Activated naive CD4-positive, alpha-beta T cell treated with anti-CD3 and anti-CD28 coated beads, Interleukin-2, amount 10 ng/mL, durations not matched to agents 7 days and 5 days (primary cell): ENCODE results near the gene ANKRD11.
"Not testable (repeated sequence)": the region's sequence is repeated elsewhere in the genome, so short reads cannot be mapped to it uniquely, and the experiment has no call there.

Experiments
- CTCF ChIA-PET: fragments of 350-600 bp; sonication (Branson Sonifier 250); formaldehyde crosslinking; loops from one replicate; lab custom pipeline; 2021; ENCODE audit warnings: antibody characterized with exemption; lab: Charles Lee
- DNase-seq: peaks from one replicate; pipeline ENCODE4 v3.0.0-alpha.2; 2020
- H3K27ac Mint-ChIP-seq: one replicate; pipeline ENCODE4 v1.8.0; 2021; ENCODE audit warnings: mild to moderate bottlenecking, moderate library complexity, mixed read lengths
- H3K27me3 Mint-ChIP-seq: one replicate; pipeline ENCODE4 v1.8.0; 2021; ENCODE audit warnings: mild to moderate bottlenecking, mixed read lengths
- H3K36me3 Mint-ChIP-seq: one replicate; pipeline ENCODE4 v1.8.0; 2021; ENCODE audit warnings: mixed read lengths
- H3K4me1 Mint-ChIP-seq: one replicate; pipeline ENCODE4 v1.8.0; 2021; ENCODE audit warnings: mixed read lengths
- H3K4me3 Mint-ChIP-seq: one replicate; pipeline ENCODE4 v1.8.0; 2021; ENCODE audit warnings: mild to moderate bottlenecking, moderate library complexity, mixed read lengths
- H3K9me3 Mint-ChIP-seq: one replicate; pipeline ENCODE4 v1.8.0; 2021; ENCODE audit warnings: mixed read lengths

ANKRD11 gene

DNA sequence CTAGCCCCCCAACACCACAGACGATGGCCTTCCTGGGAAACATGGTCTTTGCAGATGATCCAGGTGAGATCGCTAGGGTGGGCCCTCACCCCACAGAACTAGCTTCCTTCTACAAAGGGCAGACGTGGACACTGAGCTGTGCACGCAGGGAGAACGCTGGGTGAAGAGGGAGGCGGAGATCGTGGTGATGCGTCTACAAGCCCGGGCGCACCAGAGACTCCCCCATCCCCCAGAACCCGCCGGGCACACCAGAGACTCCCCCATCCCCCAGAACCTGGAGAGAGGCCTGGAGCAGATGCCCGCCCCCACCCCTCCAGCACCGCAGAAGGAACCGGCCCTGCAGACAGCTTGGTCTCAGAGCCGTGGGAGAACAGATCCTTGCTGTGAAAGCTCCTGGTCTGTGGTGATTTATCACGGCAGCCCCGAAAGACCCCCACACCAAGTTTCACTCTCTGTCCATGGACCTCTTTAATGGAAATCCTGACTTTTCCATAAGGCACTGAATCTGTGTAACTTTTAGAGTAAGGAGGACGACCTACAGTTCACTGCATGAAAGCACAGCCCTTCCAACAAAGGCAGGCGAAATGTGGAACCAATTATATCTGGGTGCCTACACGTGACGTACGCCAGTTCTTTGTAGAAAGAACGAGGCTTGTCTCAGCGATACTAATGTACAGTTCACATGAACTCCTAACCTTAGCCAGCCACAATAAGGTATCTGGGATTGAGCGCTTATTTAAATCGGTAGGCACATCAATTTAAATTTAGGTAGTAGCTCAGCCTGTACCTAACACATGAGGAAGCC is 88.5 kb downstream of the ANKRD11 start:
- H3K27me3 Mint-ChIP-seq, result no peaks in the 10 kb centered on the region
- H3K4me3 Mint-ChIP-seq, result no peak overlapping the region
- H3K27ac Mint-ChIP-seq, result peak overlapping the region; percentile 65
- CTCF ChIA-PET, result no interaction called here
- peaks cover 55% of the 10 kb centered on the region for H3K4me1 Mint-ChIP-seq
- DNase-seq, result no peak
- no peaks in the 10 kb centered on the region for H3K9me3 Mint-ChIP-seq
- H3K36me3 Mint-ChIP-seq, result peaks cover 15% of the 10 kb centered on the region

DNA sequence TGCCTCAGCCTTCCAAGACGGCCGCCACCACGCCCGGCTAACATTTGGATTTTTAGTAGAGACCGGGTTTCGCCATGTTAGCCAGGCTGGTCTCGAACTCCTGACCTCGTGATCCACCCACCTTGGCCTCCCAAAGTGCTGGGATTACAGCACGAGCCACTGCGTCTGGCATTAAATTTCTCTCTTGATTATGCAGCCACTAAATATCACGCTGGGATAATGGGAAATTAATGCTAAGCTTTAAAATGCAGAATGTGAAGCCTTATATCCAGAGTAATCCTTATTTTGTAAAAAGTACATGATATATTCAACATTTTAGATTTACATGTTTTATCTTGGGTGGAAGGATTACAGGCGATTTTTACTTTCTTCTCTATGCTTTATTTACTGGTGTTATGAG is 89.2 kb downstream of the ANKRD11 start:
- H3K4me3 Mint-ChIP-seq, result no peak overlapping the region
- H3K27ac Mint-ChIP-seq, result no peak overlapping the region
- peaks cover 49% of the 10 kb centered on the region for H3K4me1 Mint-ChIP-seq
- H3K27me3 Mint-ChIP-seq, result no peaks in the 10 kb centered on the region
- H3K9me3 Mint-ChIP-seq, result no peaks in the 10 kb centered on the region
- peaks cover 15% of the 10 kb centered on the region for H3K36me3 Mint-ChIP-seq
- CTCF ChIA-PET, result no interaction called here
- DNase-seq, result no peak

DNA sequence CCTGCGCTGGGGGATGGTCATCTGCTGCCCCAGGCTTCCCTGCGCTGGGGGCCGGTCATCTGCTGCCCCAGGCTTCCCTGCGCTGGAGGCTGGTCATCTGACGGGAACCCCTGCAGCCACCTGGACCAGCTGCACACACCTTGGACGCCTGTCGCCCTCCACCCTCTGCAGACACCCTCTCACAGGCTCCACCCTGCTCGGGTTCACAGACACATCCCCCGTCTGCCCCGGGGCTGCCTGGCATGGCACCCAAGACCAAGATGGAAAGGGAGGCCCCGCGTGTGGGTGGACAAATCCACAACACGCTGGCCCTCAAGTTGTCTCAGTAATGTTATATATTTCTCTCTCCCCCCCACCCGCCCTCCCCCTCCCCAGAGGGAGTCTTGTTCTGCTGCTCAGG is 89.6 kb downstream of the ANKRD11 start:
- no peak for DNase-seq
- no peaks in the 10 kb centered on the region for H3K9me3 Mint-ChIP-seq
- H3K27ac Mint-ChIP-seq, result peak overlapping the region; percentile 75
- peaks cover 15% of the 10 kb centered on the region for H3K36me3 Mint-ChIP-seq
- H3K27me3 Mint-ChIP-seq, result no peaks in the 10 kb centered on the region
- no peak overlapping the region for H3K4me3 Mint-ChIP-seq
- H3K4me1 Mint-ChIP-seq, result peaks cover 46% of the 10 kb centered on the region
- CTCF ChIA-PET, result no interaction called here

DNA sequence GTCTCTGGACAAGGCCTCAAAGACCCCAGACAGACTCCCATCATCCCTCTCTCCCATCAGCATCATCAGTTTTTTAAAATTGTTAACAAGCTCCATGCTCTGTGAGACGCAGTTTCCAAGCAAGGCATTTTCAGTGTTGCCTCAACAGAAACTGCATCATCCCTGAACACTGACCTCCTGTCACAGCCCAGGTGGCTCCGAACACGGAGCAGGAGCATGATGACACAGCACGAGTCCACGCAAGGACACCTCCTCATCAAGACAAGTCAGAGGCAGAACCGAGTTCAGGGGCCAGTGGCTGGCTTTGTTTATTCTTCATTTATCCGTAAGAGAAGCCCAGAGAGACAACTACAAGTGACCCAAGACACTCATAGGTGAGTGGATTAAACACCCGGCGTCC is 91.4 kb downstream of the ANKRD11 start:
- Mint-ChIP-seq H3K4me3 (no peak overlapping the region), H3K9me3 (no peaks in the 10 kb centered on the region), H3K4me1 (peaks cover 38% of the 10 kb centered on the region), H3K27me3 (no peaks in the 10 kb centered on the region), H3K27ac (no peak overlapping the region), H3K36me3 (peaks cover 15% of the 10 kb centered on the region)
- DNase-seq, result no peak
- CTCF ChIA-PET, result no interaction called here

DNA sequence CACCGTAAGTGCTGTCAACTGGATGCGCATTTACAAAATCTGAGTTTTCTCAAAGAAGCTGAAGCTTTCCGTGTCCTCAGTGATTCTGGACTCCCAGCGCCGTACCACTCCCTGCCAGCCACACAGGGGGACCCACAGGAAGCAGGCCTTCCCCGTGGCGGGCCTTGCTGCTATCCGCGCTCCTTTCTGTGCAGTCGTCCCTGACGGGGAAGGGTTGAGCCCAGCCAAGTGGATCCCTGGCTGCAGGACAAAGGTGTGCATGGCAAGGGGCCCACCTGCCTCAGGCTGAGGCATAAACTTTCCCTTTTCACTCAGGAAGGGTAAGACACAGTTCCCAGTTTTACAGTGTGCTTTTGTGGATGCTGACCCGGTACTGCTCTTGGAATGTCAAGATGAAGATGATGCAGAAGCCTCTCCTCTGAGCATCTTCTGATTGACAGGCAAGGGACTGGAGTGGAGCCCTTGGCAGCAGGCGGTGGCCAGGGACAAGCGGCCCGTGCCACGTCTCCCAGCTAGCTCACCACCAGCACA is 93.0 kb downstream of the ANKRD11 start:
- H3K4me1 Mint-ChIP-seq, result peaks cover 28% of the 10 kb centered on the region
- H3K9me3 Mint-ChIP-seq, result no peaks in the 10 kb centered on the region
- CTCF ChIA-PET, result no interaction called here
- H3K4me3 Mint-ChIP-seq, result no peak overlapping the region
- H3K27ac Mint-ChIP-seq, result peak overlapping the region; percentile 19
- H3K36me3 Mint-ChIP-seq, result peaks cover 9% of the 10 kb centered on the region
- H3K27me3 Mint-ChIP-seq, result no peaks in the 10 kb centered on the region
- no peak for DNase-seq

DNA sequence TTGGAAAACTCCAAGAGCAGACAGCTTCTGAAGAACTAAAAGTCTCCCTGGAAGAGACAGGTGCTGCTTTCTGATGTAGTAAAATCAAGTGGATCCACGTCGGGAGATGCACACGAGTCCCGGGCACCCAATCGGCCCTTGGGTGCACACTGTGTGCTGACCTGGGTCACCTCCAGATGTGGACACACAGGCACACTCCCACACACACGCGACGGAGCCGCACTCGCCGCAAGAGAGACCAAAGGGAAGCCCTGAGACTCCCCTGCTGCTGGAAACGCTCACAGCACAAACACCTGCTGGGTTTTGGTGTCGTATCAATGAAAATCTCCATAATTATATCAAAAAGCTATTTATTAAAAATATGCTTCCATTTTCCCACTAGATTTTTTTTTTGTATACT is 94.2 kb downstream of the ANKRD11 start:
- H3K36me3 Mint-ChIP-seq, result peaks cover 18% of the 10 kb centered on the region
- H3K27ac Mint-ChIP-seq, result no peak overlapping the region
- H3K4me1 Mint-ChIP-seq, result peaks cover 24% of the 10 kb centered on the region
- no peak overlapping the region for H3K4me3 Mint-ChIP-seq
- DNase-seq, result no peak
- no peaks in the 10 kb centered on the region for H3K27me3 Mint-ChIP-seq
- H3K9me3 Mint-ChIP-seq, result no peaks in the 10 kb centered on the region
- CTCF ChIA-PET, result interaction anchor here (0.6 kb wide), 1 partner anchor 39 kb away, joined by 4 read pairs; no protein-coding TSS in a partner anchor

DNA sequence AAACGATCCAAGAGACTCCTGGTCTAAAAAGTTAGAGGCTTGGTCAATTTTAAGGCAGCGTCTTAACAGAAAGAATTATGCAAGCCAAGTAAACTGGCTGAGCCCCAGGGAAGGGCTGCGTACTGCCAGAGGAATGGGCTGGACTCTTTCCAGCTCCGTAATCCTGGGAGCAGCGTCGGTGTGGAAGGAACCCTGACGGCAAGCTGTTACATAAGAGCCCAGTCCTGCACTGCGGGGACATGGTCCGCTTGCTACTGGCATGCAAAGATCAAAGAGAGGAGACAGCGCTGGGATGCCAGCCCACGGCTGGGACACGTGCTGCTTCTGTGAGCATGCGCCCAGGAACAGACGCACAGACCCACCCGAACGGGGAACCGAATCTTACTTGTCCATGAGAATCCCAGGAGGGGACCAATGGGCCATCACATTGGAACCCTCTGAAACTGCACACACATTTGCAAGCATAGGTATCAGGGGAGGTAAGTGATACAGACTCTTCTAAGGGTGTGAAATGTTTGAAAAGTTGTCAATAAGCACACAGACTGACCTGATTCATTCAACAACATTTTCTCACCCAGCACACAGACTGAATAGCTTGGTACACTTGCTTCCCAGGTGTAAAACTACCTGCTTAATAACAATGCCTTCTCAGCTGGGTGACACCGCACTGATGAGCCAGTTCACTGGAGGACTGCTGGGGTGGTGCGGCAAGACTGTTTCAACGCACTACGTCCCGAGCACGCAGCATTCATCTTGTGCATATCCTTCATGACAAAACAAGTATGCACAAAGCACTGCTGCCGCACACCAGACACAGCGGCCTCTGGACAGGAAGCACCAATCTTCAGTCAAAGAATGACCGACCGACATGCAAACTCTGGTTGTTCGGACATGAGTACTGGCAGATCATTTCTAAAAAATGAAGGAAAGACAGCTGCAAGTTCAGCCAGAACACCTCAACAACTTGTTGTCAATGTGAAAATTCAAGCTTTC is 94.9 kb downstream of the ANKRD11 start:
- Mint-ChIP-seq H3K27me3 (no peaks in the 10 kb centered on the region), H3K36me3 (peaks cover 21% of the 10 kb centered on the region), H3K4me1 (peaks cover 24% of the 10 kb centered on the region), H3K27ac (peak overlapping the region; percentile 33), H3K9me3 (no peaks in the 10 kb centered on the region), H3K4me3 (no peak overlapping the region)
- CTCF ChIA-PET, result interaction anchor here (0.6 kb wide), 1 partner anchor 38 kb away, joined by 4 read pairs; no protein-coding TSS in a partner anchor
- no peak for DNase-seq

DNA sequence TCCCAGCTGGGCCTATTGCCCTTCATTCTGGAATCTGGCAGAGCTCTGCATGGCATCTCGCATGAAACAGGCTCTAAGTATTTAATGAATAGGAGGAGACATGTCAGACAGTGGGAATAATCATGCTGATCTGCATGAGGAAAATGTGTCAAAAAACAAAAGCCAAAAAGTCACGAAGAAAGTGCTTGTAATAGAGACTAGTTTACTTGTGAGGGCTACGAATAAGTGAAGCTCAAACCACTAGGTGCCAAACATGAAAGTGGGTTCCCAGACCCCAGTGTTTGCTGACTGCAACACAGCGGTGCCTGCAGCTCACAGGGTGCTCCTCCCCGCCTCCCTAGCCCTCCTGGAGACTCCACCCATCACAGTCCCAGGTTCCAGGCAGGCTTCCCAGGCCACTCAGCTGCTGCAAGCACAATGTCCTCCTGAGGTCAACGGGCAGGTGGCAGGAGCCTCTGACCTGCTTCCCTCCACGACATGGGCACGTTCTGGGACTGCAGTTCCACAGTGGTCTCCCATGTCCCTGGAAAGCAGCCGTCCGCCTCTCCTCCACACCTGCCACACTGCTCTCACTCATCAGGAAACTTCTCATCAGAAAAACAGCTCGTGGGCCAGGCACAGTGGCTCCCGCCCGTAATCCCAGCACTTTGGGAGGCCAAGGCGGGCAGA is 96.5 kb downstream of the ANKRD11 start:
- Mint-ChIP-seq H3K27ac (no peak overlapping the region), H3K36me3 (peaks cover 25% of the 10 kb centered on the region), H3K27me3 (no peaks in the 10 kb centered on the region), H3K4me1 (peaks cover 26% of the 10 kb centered on the region), H3K9me3 (no peaks in the 10 kb centered on the region), H3K4me3 (no peak overlapping the region)
- CTCF ChIA-PET, result interaction anchor here (0.9 to 1.0 kb wide), 2 partner anchors 27 to 53 kb away, joined by 3 read pairs; no protein-coding TSS in a partner anchor
- DNase-seq, result no peak

DNA sequence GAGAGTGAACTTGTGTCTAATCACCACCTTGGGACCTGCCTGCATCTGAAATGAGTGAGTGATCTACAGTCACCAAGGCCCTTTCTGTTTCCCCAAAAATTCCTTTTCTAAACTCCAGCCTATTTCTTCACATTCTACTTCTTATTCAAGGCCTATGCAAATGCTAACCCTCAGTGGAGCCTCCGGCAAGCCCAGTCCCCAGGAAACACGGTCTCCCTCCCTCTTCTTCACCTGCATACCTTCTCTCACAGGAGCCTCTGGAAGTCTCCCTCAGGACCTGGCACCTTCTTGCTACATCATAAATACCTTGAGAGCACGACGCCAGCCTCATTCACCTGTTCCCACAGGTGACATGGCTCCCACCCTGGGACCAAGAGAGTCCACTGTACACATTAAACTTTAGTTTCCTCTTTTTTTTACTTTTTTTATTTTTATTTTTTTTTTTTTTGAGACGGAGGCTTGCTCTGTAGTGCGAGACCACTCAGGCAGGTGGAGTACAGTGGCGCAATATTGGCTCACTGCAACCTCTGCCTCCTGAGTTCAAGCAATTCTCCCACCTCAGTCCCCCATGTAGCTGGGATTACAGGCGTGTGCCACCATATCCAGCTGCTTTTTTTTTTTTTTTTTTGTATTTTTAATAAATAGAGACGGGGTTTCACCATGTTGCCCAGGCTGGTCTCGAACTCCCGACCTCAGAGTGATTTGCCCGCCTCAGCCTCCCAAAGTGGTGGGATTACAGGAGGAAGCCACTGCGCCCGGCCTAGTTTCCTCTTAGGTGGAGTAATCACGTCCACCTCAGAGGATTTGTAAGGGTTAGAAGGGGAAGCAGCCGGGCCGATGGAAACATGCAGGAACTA is 97.3 kb downstream of the ANKRD11 start:
- Mint-ChIP-seq H3K4me1 (peaks cover 29% of the 10 kb centered on the region), H3K9me3 (no peaks in the 10 kb centered on the region), H3K36me3 (peaks cover 24% of the 10 kb centered on the region), H3K27me3 (no peaks in the 10 kb centered on the region), H3K4me3 (no peak overlapping the region), H3K27ac (no peak overlapping the region)
- no peak for DNase-seq
- CTCF ChIA-PET, result interaction anchor here (0.9 to 1.0 kb wide), 2 partner anchors 28 to 52 kb away, joined by 3 read pairs; no protein-coding TSS in a partner anchor

DNA sequence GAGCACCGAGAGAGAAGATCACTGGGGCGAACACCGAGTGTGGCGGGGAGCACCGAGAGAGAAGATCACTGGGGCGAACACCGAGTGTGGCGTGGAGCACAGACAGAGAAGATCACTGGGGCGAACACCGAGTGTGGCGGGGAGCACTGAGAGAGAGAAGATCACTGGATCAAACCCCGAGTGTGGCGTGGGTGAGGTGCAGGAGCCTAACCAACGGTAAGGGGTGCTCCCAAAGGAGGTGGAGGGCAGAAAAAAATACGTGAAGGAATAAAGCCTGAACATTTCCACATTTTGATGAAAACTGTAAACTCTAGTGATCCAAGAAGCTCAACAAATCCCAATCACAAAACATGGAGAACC is 100.2 kb downstream of the ANKRD11 start:
- H3K27me3 Mint-ChIP-seq, CTCF ChIA-PET, H3K9me3 Mint-ChIP-seq: not testable (repeated sequence)

DNA sequence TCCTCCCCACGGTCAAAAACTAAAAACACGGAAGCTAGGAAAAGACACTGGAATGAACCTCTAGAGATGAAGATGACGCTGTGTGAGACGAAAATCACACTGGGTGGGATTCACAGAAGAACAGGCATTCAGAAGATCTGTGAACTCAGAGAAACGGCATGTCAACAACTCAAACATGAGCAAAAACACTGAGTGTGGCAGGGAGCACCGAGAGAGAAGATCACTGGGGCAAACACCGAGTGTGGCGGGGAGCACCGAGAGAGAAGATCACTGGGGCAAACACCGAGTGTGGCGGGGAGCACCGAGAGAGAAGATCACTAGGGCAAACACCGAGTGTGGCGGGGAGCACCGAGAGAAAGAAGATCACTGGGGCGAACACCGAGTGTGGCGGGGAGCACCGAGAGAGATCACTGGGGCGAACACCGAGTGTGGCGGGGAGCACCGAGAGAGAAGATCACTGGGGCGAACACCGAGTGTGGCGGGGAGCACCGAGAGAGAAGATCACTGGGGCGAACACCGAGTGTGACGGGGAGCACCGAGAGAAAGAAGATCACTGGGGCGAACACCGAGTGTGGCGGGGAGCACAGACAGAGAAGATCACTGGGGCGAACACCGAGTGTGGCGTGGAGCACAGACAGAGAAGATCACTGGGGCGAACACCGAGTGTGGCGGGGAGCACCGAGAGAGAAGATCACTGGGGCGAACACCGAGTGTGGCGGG is 100.7 kb downstream of the ANKRD11 start:
- H3K4me1 Mint-ChIP-seq, result peaks cover 44% of the 10 kb centered on the region
- DNase-seq, result not testable (repeated sequence)

More for the DNA sequence above, 100.2 kb downstream of the ANKRD11 start:
- H3K27ac Mint-ChIP-seq, H3K4me3 Mint-ChIP-seq, DNase-seq: not testable (repeated sequence)
- Mint-ChIP-seq H3K36me3 (peaks cover 30% of the 10 kb centered on the region), H3K4me1 (peaks cover 47% of the 10 kb centered on the region)

DNA sequence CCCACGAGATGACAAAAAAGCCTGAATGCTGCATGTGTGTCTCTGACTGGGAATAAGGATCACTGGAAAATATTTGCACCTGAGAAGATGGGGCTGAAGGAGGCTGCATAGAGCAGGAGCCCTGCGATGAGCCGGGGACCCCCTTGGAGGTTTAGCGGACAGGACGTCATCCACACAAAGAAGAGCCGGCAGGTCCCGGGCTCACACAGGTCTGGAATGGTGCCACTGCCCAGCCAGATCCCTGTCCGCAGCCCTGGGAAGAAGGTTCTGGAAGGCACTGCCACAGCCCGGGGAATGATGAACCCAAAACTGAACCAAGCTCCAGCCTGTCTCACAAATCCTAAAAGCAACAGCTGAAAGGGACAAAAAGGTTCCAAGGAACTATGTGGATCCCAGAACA is 101.8 kb downstream of the ANKRD11 start:
- no peak overlapping the region for H3K27ac Mint-ChIP-seq
- peaks cover 30% of the 10 kb centered on the region for H3K36me3 Mint-ChIP-seq
- CTCF ChIA-PET, result no interaction called here
- H3K4me3 Mint-ChIP-seq, result no peak overlapping the region
- DNase-seq, result no peak
- peaks cover 54% of the 10 kb centered on the region for H3K4me1 Mint-ChIP-seq
- no peaks in the 10 kb centered on the region for H3K27me3 Mint-ChIP-seq
- H3K9me3 Mint-ChIP-seq, result no peaks in the 10 kb centered on the region

More for the DNA sequence above, 100.7 kb downstream of the ANKRD11 start:
- H3K4me3 Mint-ChIP-seq, H3K9me3 Mint-ChIP-seq, CTCF ChIA-PET, H3K27me3 Mint-ChIP-seq: not testable (repeated sequence)
- Mint-ChIP-seq H3K36me3 (peaks cover 30% of the 10 kb centered on the region), H3K27ac (peak overlapping the region; percentile 3)
